Adrenal gland (tissue), 5 donors: ENCODE results near the gene COL4A1.

Experiments used
- POLR2A ChIP-seq, 2 donors: fragments of 450-650 bp; IDR thresholded peaks; one replicate each; pipeline ENCODE4 v1.6.1; 2017; ENCODE audit warnings: antibody characterized with exemption in 2 of 2, mild to moderate bottlenecking in 2 of 2, moderate library complexity in 1 of 2
- TF ChIP-seq, protein P1 (sequence below), 6 experiments: fragments of 450-650 bp in 4 of 6; fragments of 200-600 bp in 2 of 6; sonication (generic) in 1 of 6; IDR thresholded peaks; 1 replicate in 5 of 6; 2 replicates in 1 of 6; pipeline versions ENCODE4 v1.5.1 to v1.8.0; 2016 to 2021; ENCODE audit warnings: antibody characterized with exemption in 6 of 6, mild to moderate bottlenecking in 2 of 6, moderate library complexity in 1 of 6
- donor health status: DM: no; HTN: no; CAD: no.

DNA sequence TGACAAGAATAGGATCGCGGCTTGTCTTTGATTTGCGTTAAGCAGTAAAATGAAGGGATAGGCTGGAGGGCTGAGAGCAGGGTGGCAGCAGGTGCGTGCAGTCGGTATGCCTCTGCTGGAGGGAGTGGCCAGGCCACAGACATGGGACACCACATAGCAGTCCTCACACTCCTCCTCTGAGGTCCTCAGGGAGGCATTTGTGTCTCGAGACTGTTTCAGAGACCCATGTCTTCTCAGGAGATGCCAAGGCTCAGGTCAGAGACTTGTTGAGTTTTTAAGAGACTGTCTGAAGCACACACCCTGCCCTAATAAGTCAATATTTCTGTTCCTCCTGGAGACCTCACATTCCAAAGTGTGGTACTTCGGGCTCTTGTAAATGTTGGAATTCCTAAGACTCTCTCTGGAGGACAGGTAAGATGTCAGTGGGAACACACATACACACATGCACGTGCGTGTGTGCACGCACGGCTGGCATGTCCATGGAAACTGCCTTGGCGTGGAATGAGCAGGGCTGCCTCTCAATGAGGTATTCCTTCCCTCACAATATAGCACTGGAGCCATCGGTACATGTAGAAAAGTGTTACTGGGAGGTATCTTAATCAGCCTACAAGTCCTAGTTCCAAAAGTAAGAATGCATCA, 46.5 kb upstream of the COL4A1 start:
- TF ChIP-seq, protein P1, sequence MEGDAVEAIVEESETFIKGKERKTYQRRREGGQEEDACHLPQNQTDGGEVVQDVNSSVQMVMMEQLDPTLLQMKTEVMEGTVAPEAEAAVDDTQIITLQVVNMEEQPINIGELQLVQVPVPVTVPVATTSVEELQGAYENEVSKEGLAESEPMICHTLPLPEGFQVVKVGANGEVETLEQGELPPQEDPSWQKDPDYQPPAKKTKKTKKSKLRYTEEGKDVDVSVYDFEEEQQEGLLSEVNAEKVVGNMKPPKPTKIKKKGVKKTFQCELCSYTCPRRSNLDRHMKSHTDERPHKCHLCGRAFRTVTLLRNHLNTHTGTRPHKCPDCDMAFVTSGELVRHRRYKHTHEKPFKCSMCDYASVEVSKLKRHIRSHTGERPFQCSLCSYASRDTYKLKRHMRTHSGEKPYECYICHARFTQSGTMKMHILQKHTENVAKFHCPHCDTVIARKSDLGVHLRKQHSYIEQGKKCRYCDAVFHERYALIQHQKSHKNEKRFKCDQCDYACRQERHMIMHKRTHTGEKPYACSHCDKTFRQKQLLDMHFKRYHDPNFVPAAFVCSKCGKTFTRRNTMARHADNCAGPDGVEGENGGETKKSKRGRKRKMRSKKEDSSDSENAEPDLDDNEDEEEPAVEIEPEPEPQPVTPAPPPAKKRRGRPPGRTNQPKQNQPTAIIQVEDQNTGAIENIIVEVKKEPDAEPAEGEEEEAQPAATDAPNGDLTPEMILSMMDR (IDR thresholded peaks at IDR 0.05), result no peak
- TF ChIP-seq POLR2A (IDR thresholded peaks at IDR 0.05), result no peak
